A673 (cell line): ENCODE data around the gene NEDD4L. TPM values are rescaled to one million over a fixed set of nuclear protein-coding genes. Genes with fewer than 3 reads are reported as not detected.

Source experiments
- BruUV-seq: library from RNA; stranded (reverse); fragments of 400-500 nt; replicated peaks from 2 replicates; lab custom pipeline; 2021; lab: Mats Ljungman, UMichigan
- CTCF ChIA-PET: fragments of 300-600 bp; sonication (Branson Sonifier 250); formaldehyde crosslinking; loops from one replicate; lab custom pipeline; 2022; ENCODE audit warnings: antibody characterized with exemption; lab: Charles Lee
- POLR2A ChIA-PET: fragments of 300-600 bp; sonication (Branson Sonifier 250); formaldehyde crosslinking; loops from one replicate; lab custom pipeline; 2022; ENCODE audit warnings: antibody characterized with exemption; ENCODE audit not compliant: low non-redundant PET; lab: Charles Lee
- DNase-seq: peaks from one replicate; pipeline ENCODE4 v3.0.0-alpha.2; 2015; ENCODE audit warnings: low spot score
- H3K27ac ChIP-seq: fragments of 200-600 bp; sonication (generic); 2 replicates; pipeline ENCODE4 v1.5.1; 2016; ENCODE audit warnings: mixed run types, low read depth, mild to moderate bottlenecking, mixed read lengths, antibody characterized with exemption, low read length; ENCODE audit not compliant: poor library complexity, severe bottlenecking
- H3K27me3 ChIP-seq: fragments of 200-600 bp; sonication (generic); replicated peaks from 2 replicates; pipeline ENCODE4 v1.6.1; 2017; ENCODE audit warnings: mixed run types, low read depth, mild to moderate bottlenecking, mixed read lengths, antibody characterized with exemption, low read length; ENCODE audit not compliant: insufficient read depth, poor library complexity
- H3K36me3 ChIP-seq: fragments of 200-600 bp; sonication (generic); 2 replicates; pipeline ENCODE4 v1.6.1; 2016; ENCODE audit warnings: mixed run types, mild to moderate bottlenecking, mixed read lengths, antibody characterized with exemption, low read length; ENCODE audit not compliant: insufficient read depth, poor library complexity, severe bottlenecking
- H3K4me1 ChIP-seq: fragments of 200-600 bp; sonication (generic); 2 replicates; pipeline ENCODE4 v1.6.1; 2017; ENCODE audit warnings: mixed run types, mild to moderate bottlenecking, mixed read lengths, antibody characterized with exemption, low read length; ENCODE audit not compliant: insufficient read depth, poor library complexity, severe bottlenecking
- H3K4me3 ChIP-seq: fragments of 200-600 bp; sonication (generic); 2 replicates; pipeline ENCODE4 v1.5.1; 2016; ENCODE audit warnings: low read depth, mixed run types, mild to moderate bottlenecking, mixed read lengths, low read length; ENCODE audit not compliant: poor library complexity, severe bottlenecking
- H3K9me3 ChIP-seq: fragments of 200-600 bp; sonication (generic); 2 replicates; pipeline ENCODE4 v1.6.1; 2016; ENCODE audit warnings: mixed run types, low read depth, mild to moderate bottlenecking, mixed read lengths, antibody characterized with exemption, low read length; ENCODE audit not compliant: poor library complexity, severe bottlenecking
- EZH2 ChIP-seq: fragments of 200-600 bp; sonication (generic); IDR thresholded peaks from 2 replicates; pipeline ENCODE4 v1.6.1; 2017; ENCODE audit warnings: borderline replicate concordance, low read depth, mild to moderate bottlenecking, mixed read lengths, antibody characterized with exemption, low read length; ENCODE audit not compliant: poor library complexity, severe bottlenecking
- intact Hi-C: fragments of 100-400 bp; cut with micrococcal nuclease; formaldehyde crosslinking; loops from one replicate; pipeline ENCODE4 v1.10.0; 2022; ENCODE audit not compliant: unreplicated experiment
- total RNA-seq: library from RNA; stranded (reverse); gene quantifications from 2 replicates; pipeline ENCODE4 v1.2.3, GENCODE V29; 2021
- TF ChIP-seq, protein P1 (sequence below): fragments of 300-800, 200-600 bp; sonication (generic); conservative IDR thresholded peaks from 2 replicates; pipeline ENCODE4 v1.5.1; 2017; ENCODE audit warnings: low read depth, mild to moderate bottlenecking, antibody characterized with exemption, low read length, moderate library complexity, mixed read lengths

The NEDD4L gene
- total RNA-seq, 1 experiment from 2014 or later, result 15.3 TPM

DNA sequence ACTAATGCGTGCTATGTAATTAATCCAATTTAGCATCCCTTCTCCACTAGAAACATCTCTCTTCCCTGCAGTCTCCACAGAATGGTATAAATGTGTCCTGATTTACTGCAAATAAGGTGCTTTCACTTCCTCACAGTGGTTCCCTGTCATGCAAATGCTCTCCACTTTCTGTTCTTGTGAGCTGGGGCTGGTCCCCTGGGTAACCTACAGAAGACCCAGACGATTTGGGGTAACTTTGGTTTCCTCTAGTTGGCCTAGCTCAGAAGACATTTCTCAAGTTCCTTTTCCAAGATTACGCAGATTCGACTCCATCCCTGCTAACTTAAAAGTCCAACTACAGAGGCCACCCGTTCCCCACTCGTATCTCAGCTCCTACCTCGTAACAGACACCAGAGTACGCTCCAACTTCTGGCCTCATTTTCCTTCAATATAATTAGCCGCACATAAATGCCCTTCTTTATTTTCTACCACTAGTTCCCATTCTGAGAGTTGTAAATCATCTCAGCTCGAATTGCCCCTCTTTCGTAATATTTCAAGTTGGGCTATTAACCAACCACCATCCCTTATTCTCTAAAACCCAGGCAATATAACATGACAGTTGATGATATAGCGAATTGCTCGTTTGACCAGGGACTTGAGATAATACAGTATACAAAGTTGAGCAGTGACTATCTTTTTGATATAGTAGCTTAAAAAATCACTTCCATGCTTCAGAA, 28.8 kb upstream of the NEDD4L start:
- ChIA-PET POLR2A (no interaction called here), CTCF (no interaction called here)
- no peaks in the 10 kb centered on the region for H3K27me3 ChIP-seq
- TF ChIP-seq, protein P1, sequence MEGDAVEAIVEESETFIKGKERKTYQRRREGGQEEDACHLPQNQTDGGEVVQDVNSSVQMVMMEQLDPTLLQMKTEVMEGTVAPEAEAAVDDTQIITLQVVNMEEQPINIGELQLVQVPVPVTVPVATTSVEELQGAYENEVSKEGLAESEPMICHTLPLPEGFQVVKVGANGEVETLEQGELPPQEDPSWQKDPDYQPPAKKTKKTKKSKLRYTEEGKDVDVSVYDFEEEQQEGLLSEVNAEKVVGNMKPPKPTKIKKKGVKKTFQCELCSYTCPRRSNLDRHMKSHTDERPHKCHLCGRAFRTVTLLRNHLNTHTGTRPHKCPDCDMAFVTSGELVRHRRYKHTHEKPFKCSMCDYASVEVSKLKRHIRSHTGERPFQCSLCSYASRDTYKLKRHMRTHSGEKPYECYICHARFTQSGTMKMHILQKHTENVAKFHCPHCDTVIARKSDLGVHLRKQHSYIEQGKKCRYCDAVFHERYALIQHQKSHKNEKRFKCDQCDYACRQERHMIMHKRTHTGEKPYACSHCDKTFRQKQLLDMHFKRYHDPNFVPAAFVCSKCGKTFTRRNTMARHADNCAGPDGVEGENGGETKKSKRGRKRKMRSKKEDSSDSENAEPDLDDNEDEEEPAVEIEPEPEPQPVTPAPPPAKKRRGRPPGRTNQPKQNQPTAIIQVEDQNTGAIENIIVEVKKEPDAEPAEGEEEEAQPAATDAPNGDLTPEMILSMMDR, result no peak
- no peak for TF ChIP-seq EZH2
- H3K4me3 ChIP-seq, result no peak overlapping the region
- H3K36me3 ChIP-seq, result no peaks in the 10 kb centered on the region
- BruUV-seq, result no TSS peak
- no peaks in the 10 kb centered on the region for H3K9me3 ChIP-seq
- H3K4me1 ChIP-seq, result no peaks in the 10 kb centered on the region
- intact Hi-C loops, result no loop called here
- no peak overlapping the region for H3K27ac ChIP-seq
- no peak for DNase-seq

- no peak overlapping the region for H3K27ac ChIP-seq
- no peak overlapping the region for H3K4me3 ChIP-seq
- no peak for DNase-seq
- intact Hi-C loops, result no loop called here
- no peaks in the 10 kb centered on the region for H3K4me1 ChIP-seq
- no peaks in the 10 kb centered on the region for H3K36me3 ChIP-seq
- BruUV-seq, result no TSS peak
- no peaks in the 10 kb centered on the region for H3K27me3 ChIP-seq
- ChIA-PET POLR2A (no interaction called here), CTCF (no interaction called here)
- H3K9me3 ChIP-seq, result no peaks in the 10 kb centered on the region
- TF ChIP-seq, protein P1, result no peak
- no peak for TF ChIP-seq EZH2
Measured at GRCh38 chr18:58017267-58017666, 26.8 kb upstream of the NEDD4L start.

DNA sequence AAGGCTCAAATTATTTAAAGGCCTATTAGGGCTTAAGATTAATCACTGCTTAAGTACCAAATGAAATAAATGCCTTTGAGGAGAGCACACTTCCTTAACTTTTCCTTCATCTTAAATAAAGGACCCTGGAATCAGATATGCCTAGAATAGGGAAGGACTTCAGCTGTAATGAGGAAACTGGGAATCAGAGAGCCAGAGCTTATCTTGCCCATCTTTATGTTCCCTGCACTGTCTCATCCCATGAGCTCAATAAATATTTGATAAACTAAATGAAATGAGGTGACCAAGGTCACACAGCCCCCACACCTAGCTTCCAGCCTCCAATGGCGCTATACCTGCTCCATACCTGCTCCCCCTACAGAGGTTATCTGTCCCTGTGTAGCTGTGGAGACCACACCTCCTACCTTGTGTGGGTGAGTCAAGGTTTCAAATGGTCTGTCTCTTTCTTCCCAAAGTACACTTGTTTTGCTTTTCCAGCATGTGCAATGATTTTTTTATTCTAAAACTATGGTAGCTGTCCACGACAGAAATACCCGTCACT, 23.4 kb upstream of the NEDD4L start:
- ChIA-PET CTCF (no interaction called here), POLR2A (no interaction called here)
- BruUV-seq, result no TSS peak
- intact Hi-C loops, result no loop called here
- DNase-seq, result no peak
- Histone ChIP-seq H3K36me3 (no peaks in the 10 kb centered on the region), H3K4me3 (no peak overlapping the region), H3K4me1 (no peaks in the 10 kb centered on the region), H3K27ac (no peak overlapping the region), H3K27me3 (peaks cover 1% of the 10 kb centered on the region), H3K9me3 (no peaks in the 10 kb centered on the region)
- TF ChIP-seq EZH2, result no peak
- TF ChIP-seq, protein P1, result no peak
